SK-N-SH (cell line): ENCODE measurements around the gene CFAP43. TPM values are rescaled to one million over a fixed set of nuclear protein-coding genes. Genes with fewer than 3 reads are reported as not detected.

ENCODE experiments used
- CTCF ChIA-PET: fragments of 300-600, 350-600 bp; formaldehyde crosslinking; extraction: SDS; loops from one replicate; lab custom pipeline; 2021; lab: Yijun Ruan, JAX
- POLR2A ChIA-PET: fragments of 350-600 bp; sonication (Branson Sonifier 250); formaldehyde crosslinking; extraction: SDS; loops from one replicate; lab custom pipeline; 2020; ENCODE audit warnings: antibody characterized with exemption, inconsistent platforms; lab: Yijun Ruan, JAX
- DNase-seq: peaks from one replicate; pipeline ENCODE4 v3.0.0; 2012
- H2AFZ ChIP-seq: fragments of 200-600 bp; sonication (generic); 2 replicates; pipeline ENCODE4 v1.8.1; 2016; ENCODE audit warnings: antibody characterized with exemption, mild to moderate bottlenecking, low read depth
- H3F3A ChIP-seq: fragments of 200-600 bp; sonication (generic); replicated peaks from 2 replicates; pipeline ENCODE3; 2016; ENCODE audit warnings: antibody characterized with exemption, mild to moderate bottlenecking; ENCODE audit not compliant: insufficient read depth
- H3K27ac ChIP-seq, 2 experiments: fragments of 200-500 bp in 1 of 2; fragments of 200-600 bp in 1 of 2; sonication (Bioruptor generic) in 1 of 2; sonication (generic), shearing (Covaris generic) in 1 of 2; 2 replicates each; pipeline versions ENCODE4 v1.5.1 to v1.6.1; 2014 to 2016; ENCODE audit warnings: low read depth in 2 of 2, inconsistent platforms in 1 of 2, low read length in 1 of 2, mild to moderate bottlenecking in 1 of 2, mixed read lengths in 1 of 2
- H3K27me3 ChIP-seq: fragments of 200-600 bp; sonication (generic), shearing (Covaris generic); 2 replicates; pipeline ENCODE4 v1.6.1; 2016; ENCODE audit warnings: mixed run types; ENCODE audit not compliant: insufficient read depth
- H3K36me3 ChIP-seq, 2 experiments: fragments of 200-500 bp in 1 of 2; fragments of 200-600 bp in 1 of 2; sonication (Bioruptor generic) in 1 of 2; sonication (generic) in 1 of 2; replicated peaks in 1 of 2; 2 replicates each; pipeline versions ENCODE3 to v1.5.1; 2014 to 2016; ENCODE audit warnings: low read length in 1 of 2, mild to moderate bottlenecking in 1 of 2; ENCODE audit not compliant: insufficient read depth in 2 of 2, control insufficient read depth in 1 of 2
- H3K4me1 ChIP-seq, 2 experiments: fragments of 200-500 bp in 1 of 2; fragments of 200-600 bp in 1 of 2; sonication (Bioruptor generic) in 1 of 2; sonication (generic), shearing (Covaris generic) in 1 of 2; 2 replicates each; pipeline versions ENCODE4 v1.5.1 to v1.6.1; 2014 to 2016; ENCODE audit warnings: low read depth in 1 of 2, low read length in 1 of 2, mixed run types in 1 of 2; ENCODE audit not compliant: insufficient read depth in 2 of 2, control insufficient read depth in 1 of 2
- H3K4me2 ChIP-seq: fragments of 200-600 bp; sonication (generic), shearing (Covaris generic); 2 replicates; pipeline ENCODE4 v1.6.1; 2017; ENCODE audit warnings: mixed run types
- H3K4me3 ChIP-seq, 2 experiments: fragments of 200-500 bp in 1 of 2; fragments of 200-600 bp in 1 of 2; sonication (Bioruptor generic) in 1 of 2; sonication (generic), shearing (Covaris generic) in 1 of 2; 2 replicates each; pipeline versions ENCODE4 v1.5.1 to v1.8.1; 2014 to 2016; ENCODE audit warnings: low read depth in 2 of 2, inconsistent platforms in 1 of 2, low read length in 1 of 2, mild to moderate bottlenecking in 1 of 2, mixed read lengths in 1 of 2, moderate library complexity in 1 of 2
- H3K79me2 ChIP-seq: fragments of 200-600 bp; sonication (generic); 2 replicates; pipeline ENCODE4 v1.8.1; 2017; ENCODE audit warnings: mild to moderate bottlenecking; ENCODE audit not compliant: insufficient read depth
- H3K9ac ChIP-seq: fragments of 200-600 bp; sonication (generic); 2 replicates; pipeline ENCODE4 v1.6.1; 2017; ENCODE audit warnings: mixed run types
- H3K9me2 ChIP-seq: fragments of 200-600 bp; sonication (generic); 2 replicates; pipeline ENCODE4 v1.6.1; 2017; ENCODE audit warnings: mixed run types
- H3K9me3 ChIP-seq: fragments of 200-600 bp; sonication (generic); 2 replicates; pipeline ENCODE4 v1.6.1; 2017; ENCODE audit warnings: mixed run types, mild to moderate bottlenecking, moderate library complexity
- H4K20me1 ChIP-seq: fragments of 200-600 bp; sonication (generic); 2 replicates; pipeline ENCODE4 v1.6.1; 2017; ENCODE audit warnings: mild to moderate bottlenecking, mixed run types; ENCODE audit not compliant: insufficient read depth
- ELF1 ChIP-seq: IDR thresholded peaks from 2 replicates; pipeline ENCODE4 v1.4.0; 2012
- EZH2phosphoT487 ChIP-seq: fragments of 200-600 bp; sonication (generic); IDR thresholded peaks from 2 replicates; pipeline ENCODE4 v1.6.1; 2017; ENCODE audit warnings: low read depth, mixed run types, mild to moderate bottlenecking, antibody characterized with exemption, moderate library complexity, borderline replicate concordance
- FOXJ3 ChIP-seq: sonication (generic); formaldehyde crosslinking; IDR thresholded peaks from 2 replicates; pipeline ENCODE4 v1.5.1; 2020; ENCODE audit warnings: mild to moderate bottlenecking, missing genetic modification reagents
- FOXM1 ChIP-seq: IDR thresholded peaks from 2 replicates; pipeline ENCODE4 v1.4.0; 2012; ENCODE audit warnings: low read depth, mild to moderate bottlenecking
- IRF3 ChIP-seq: fragments of 150-350 bp; IDR thresholded peaks from 2 replicates; pipeline ENCODE4 v1.6.1; 2016; ENCODE audit warnings: mild to moderate bottlenecking, low read depth, low read length
- MAX ChIP-seq: IDR thresholded peaks from 2 replicates; pipeline ENCODE4 v1.4.0; 2012; ENCODE audit warnings: low read depth
- MEF2A ChIP-seq: IDR thresholded peaks from 2 replicates; pipeline ENCODE4 v1.4.0; 2012; ENCODE audit warnings: low read depth, borderline replicate concordance
- MXI1 ChIP-seq: IDR thresholded peaks from 2 replicates; pipeline ENCODE4 v1.6.1; 2012; ENCODE audit warnings: mild to moderate bottlenecking, low read depth, low read length, improper control_type of control experiment
- NFIC ChIP-seq: IDR thresholded peaks from 2 replicates; pipeline ENCODE4 v1.4.0; 2012; ENCODE audit warnings: borderline replicate concordance
- POLR2AphosphoS5 ChIP-seq: IDR thresholded peaks from 2 replicates; pipeline ENCODE4 v1.6.1; 2012; ENCODE audit warnings: low read depth, low read length
- REST ChIP-seq: IDR thresholded peaks from 2 replicates; pipeline ENCODE4 v1.6.1; 2012; ENCODE audit warnings: mild to moderate bottlenecking, low read depth, low read length, moderate library complexity
- SMC3 ChIP-seq: IDR thresholded peaks from 2 replicates; pipeline ENCODE4 v1.6.1; 2012; ENCODE audit warnings: low read depth, low read length, improper control_type of control experiment
- TAF1 ChIP-seq: IDR thresholded peaks from 2 replicates; pipeline ENCODE4 v1.6.1; 2012; ENCODE audit warnings: low read depth, mild to moderate bottlenecking, low read length, moderate library complexity, borderline replicate concordance
- TCF12 ChIP-seq: IDR thresholded peaks from 2 replicates; pipeline ENCODE4 v1.4.0; 2012
- TEAD4 ChIP-seq: IDR thresholded peaks from 2 replicates; pipeline ENCODE4 v1.4.0; 2012; ENCODE audit warnings: mild to moderate bottlenecking, borderline replicate concordance; ENCODE audit not compliant: insufficient read depth
- USF1 ChIP-seq: IDR thresholded peaks from 2 replicates; pipeline ENCODE4 v1.4.0; 2012; ENCODE audit warnings: low read depth, borderline replicate concordance
- USF2 ChIP-seq: fragments of 150-350 bp; IDR thresholded peaks from 2 replicates; pipeline ENCODE4 v1.6.1; 2017; ENCODE audit warnings: antibody characterized with exemption, low read length, low read depth, borderline replicate concordance
- ZBTB33 ChIP-seq: IDR thresholded peaks from 2 replicates; pipeline ENCODE4 v1.4.0; 2012; ENCODE audit warnings: low read depth, borderline replicate concordance
- polyA plus RNA-seq, 3 experiments: library from polyadenylated mRNA; depleted of rRNA; stranded (reverse); fragments of >200 nt; gene quantifications; 2 replicates each; pipeline ENCODE4 v1.2.3, GENCODE V29; 2012

Gene CFAP43
- polyA plus RNA-seq, 1 of the 3 experiments (the other 2 are of a cell fraction): 0.35 TPM

- H3K4me2 ChIP-seq: no peak overlapping the region
- no peaks in the 10 kb centered on the region for H3F3A ChIP-seq
- H3K4me3 ChIP-seq: no peak overlapping the region
- ChIA-PET POLR2A (no interaction called here), CTCF (interaction anchor here (0.8 kb wide), 1 partner anchor 156 kb away, joined by 4 read pairs; no protein-coding TSS in a partner anchor)
- no peak for DNase-seq
- no peaks in the 10 kb centered on the region for H4K20me1 ChIP-seq
- H3K9ac ChIP-seq: no peak overlapping the region
- no peaks in the 10 kb centered on the region for H3K9me2 ChIP-seq
- H2AFZ ChIP-seq: no peak overlapping the region
- 0 out of 2 replicates have a peak, but pooled peaks cover 8% of the 10 kb centered on the region for H3K27me3 ChIP-seq
- H3K27ac ChIP-seq: no peak overlapping the region
- no peaks in the 10 kb centered on the region for H3K79me2 ChIP-seq
- H3K36me3 ChIP-seq: no peaks in the 10 kb centered on the region
- TF ChIP-seq IRF3 (no peak), MEF2A (no peak), NFIC (no peak), TCF12 (no peak), USF1 (no peak), MXI1 (no peak), ZBTB33 (no peak), REST (no peak), EZH2phosphoT487 (no peak), MAX (no peak), SMC3 (no peak), TAF1 (no peak), ELF1 (no peak), FOXJ3 (CRISPR knock-in tag) (no peak), USF2 (no peak), FOXM1 (no peak), POLR2AphosphoS5 (no peak), TEAD4 (no peak)
- peaks cover 0 to 4% of the 10 kb centered on the region in 2 experiments; a peak in 2 of 4 replicates for H3K4me1 ChIP-seq
- H3K9me3 ChIP-seq: 0 out of 2 replicates have a peak, but pooled peaks cover 14% of the 10 kb centered on the region
Observed at GRCh38 chr10:104150139-104150538, 82.0 kb downstream of the CFAP43 start.
